ENCODE results near the gene FAM221A. TPM values are rescaled to one million over a fixed set of nuclear protein-coding genes. Genes with fewer than 3 reads are reported as not detected.

Gene FAM221A
- total and polyA plus RNA-seq, 9 of the 15 experiments (the other 6 are each of a cell fraction or from before 2014, with no cell fraction given) = not detected

- H2AFZ ChIP-seq (ENCODE audit: low read depth, low read length) = peak overlapping the region; percentile 94
- H3K9me3 ChIP-seq (replicated peaks; ENCODE audit: control insufficient read depth, insufficient read depth, low read depth, low read length) = 0 out of 2 replicates have a peak, but pooled peaks cover 2% of the 10 kb centered on the region
- H3K4me1 ChIP-seq (replicated peaks in 1 of 2; ENCODE audit: control insufficient read depth in 2 of 2, insufficient read depth in 2 of 2, low read length in 2 of 2) = peaks cover 0 to 3% of the 10 kb centered on the region in 2 experiments; a peak in 1 of 5 replicates
- no peaks in the 10 kb centered on the region for H3K9me1 ChIP-seq (ENCODE audit: control insufficient read depth, insufficient read depth, low read length)
- no peaks in the 10 kb centered on the region for H3K79me2 ChIP-seq (ENCODE audit: control insufficient read depth, insufficient read depth, low read length)
- ATAC-seq = peak; percentile 98
- 0% methylated on average over 4 of the region's 7 CpGs for WGBS (ENCODE audit: insufficient coverage, low coverage, missing lambda C conversion rate)
- DNase-seq (ENCODE audit: extremely low read depth in 1 of 4, low spot score in 3 of 4) = peak; percentile 71 to 89 (median 76)
- in situ Hi-C loops (cut with MboI) (no loop called here), intact Hi-C loops (cut with micrococcal nuclease) (loop anchor here (2.0 to 5.0 kb wide), 3 partner anchors 16 to 125 kb away; no protein-coding TSS in a partner anchor)
- CTCF ChIA-PET (ENCODE audit: low intra/inter-chr PET ratio) = interaction anchor here (1.8 to 2.8 kb wide), 2 partner anchors 15 to 126 kb away, joined by 8 to 14 read pairs; no protein-coding TSS in a partner anchor
- POLR2A ChIA-PET = interaction anchor here (0.7 to 1.0 kb wide), 3 partner anchors 48 to 423 kb away, joined by 3 read pairs; no protein-coding TSS in a partner anchor
- no peaks in the 10 kb centered on the region for H4K20me1 ChIP-seq (replicated peaks; ENCODE audit: control insufficient read depth, insufficient read depth, low read length)
- H3K27me3 ChIP-seq (ENCODE audit: control insufficient read depth in 2 of 2, insufficient read depth in 2 of 2, low read length in 2 of 2) = no peaks in the 10 kb centered on the region
- H3K4me3 ChIP-seq = no peak overlapping the region
- no peaks in the 10 kb centered on the region for H3K36me3 ChIP-seq (ENCODE audit: control insufficient read depth, insufficient read depth, low read length)
- no peak overlapping the region; the same call in 1 of the 2 replicates for H3K4me2 ChIP-seq (ENCODE audit: insufficient read depth, low read length)
- H3K27ac ChIP-seq (ENCODE audit: extremely low read depth, low read depth, low read length) = no peak overlapping the region
- no peak overlapping the region for H3K9ac ChIP-seq (ENCODE audit: insufficient read depth in 1 of 2, low read depth in 2 of 2, low read length in 2 of 2)
- BruUV-seq (replicated peaks) = no TSS peak
- FAIRE-seq = peak; percentile 95
- TF ChIP-seq NR2F6 (CRISPR knock-in tag; IDR thresholded peaks at IDR 0.05) (no peak), HINFP (tag; conservative IDR thresholded peaks at IDR 0.05; ENCODE audit: low read depth) (no peak), ESRRA (IDR thresholded peaks at IDR 0.05; ENCODE audit: borderline replicate concordance, low read depth) (no peak), RAD21 (CRISPR knock-in tag; conservative IDR thresholded peaks at IDR 0.05 in 1 of 2, IDR thresholded peaks at IDR 0.05 in 1 of 2) (peak; percentile 74 to 94), BRF2 (IDR thresholded peaks at IDR 0.05; ENCODE audit: borderline replicate concordance, insufficient read depth, insufficient read length) (no peak), HDAC2 (IDR thresholded peaks at IDR 0.05) (no peak), RCOR1 (IDR thresholded peaks at IDR 0.05; ENCODE audit: borderline replicate concordance in 1 of 2, low read depth in 2 of 2, low read length in 2 of 2) (peak in 1 of 2 experiments; percentile 19; a peak in 1 of 4 replicates), ZNF445 (CRISPR knock-in tag; IDR thresholded peaks at IDR 0.05; ENCODE audit: low read depth) (no peak), ZNF76 (CRISPR knock-in tag; IDR thresholded peaks at IDR 0.05; ENCODE audit: borderline replicate concordance) (no peak), E2F8 (IDR thresholded peaks at IDR 0.05; ENCODE audit: low read depth, partially characterized antibody) (no peak), HEY1 (CRISPR knock-in tag; IDR thresholded peaks at IDR 0.05; ENCODE audit: borderline replicate concordance) (no peak), ZNF780A (CRISPR knock-in tag; IDR thresholded peaks at IDR 0.05) (no peak), TFAP4 (CRISPR knock-in tag; IDR thresholded peaks at IDR 0.05; ENCODE audit: borderline replicate concordance) (0 out of 2 replicates have a peak, but pooled peaks have one; percentile 24), ZNF764 (CRISPR knock-in tag; IDR thresholded peaks at IDR 0.05; ENCODE audit: low read depth) (no peak), ZNF644 (tag; IDR thresholded peaks at IDR 0.05; ENCODE audit: low read depth) (no peak)
Measured at GRCh38 chr7:23696916-23697441, 17.0 kb downstream of the FAM221A start.

Measured in K562 (cell line).